ENCODE measurements around the gene TACC2. TPM values are rescaled to one million over a fixed set of nuclear protein-coding genes. Genes with fewer than 3 reads are reported as not detected.
"Not testable (repeated sequence)": the region's sequence is repeated elsewhere in the genome, so short reads cannot be mapped to it uniquely, and the experiment has no call there.

TACC2 gene
- under 0.01 TPM for total RNA-seq

GRCh38 chr10:121988361-121989324 lies at the start of gene TACC2:
TSS of gene TACC2 (plus strand) at chr10:121989163. CDS start at chr10:122021982, 32,819 bp downstream.
- DNase-seq (ENCODE audit: low read depth in 2 of 3, low spot score in 2 of 3): no peak

GRCh38 chr10:121941532-121941931 lies 47.4 kb upstream of the TACC2 start:
- no peak for DNase-seq (ENCODE audit: low read depth in 2 of 3, low spot score in 2 of 3)

- peak in 1 of 3 donors; percentile 7 for DNase-seq (ENCODE audit: low read depth in 2 of 3, low spot score in 2 of 3)
Observed at GRCh38 chr10:121942749-121943416, 46.1 kb upstream of the TACC2 start.

- DNase-seq (ENCODE audit: low read depth in 2 of 3, low spot score in 2 of 3): no peak
Observed at GRCh38 chr10:121947343-121948330, 41.3 kb upstream of the TACC2 start.

- no peak for DNase-seq (ENCODE audit: low read depth in 2 of 3, low spot score in 2 of 3)
Observed at GRCh38 chr10:121949049-121949448, 39.9 kb upstream of the TACC2 start.

GRCh38 chr10:121949451-121949850 lies 39.5 kb upstream of the TACC2 start:
- DNase-seq (ENCODE audit: low read depth in 2 of 3, low spot score in 2 of 3): no peak

GRCh38 chr10:121952226-121952625 lies 36.7 kb upstream of the TACC2 start:
- no peak for DNase-seq (ENCODE audit: low read depth in 2 of 3, low spot score in 2 of 3)

- DNase-seq (ENCODE audit: low read depth in 2 of 3, low spot score in 2 of 3): no peak
Observed at GRCh38 chr10:121956111-121957061, 32.6 kb upstream of the TACC2 start.

GRCh38 chr10:121959671-121960070 lies 29.3 kb upstream of the TACC2 start:
- DNase-seq (ENCODE audit: low read depth in 2 of 3, low spot score in 2 of 3): no peak

GRCh38 chr10:121961456-121961855 lies 27.5 kb upstream of the TACC2 start:
- DNase-seq (ENCODE audit: low read depth in 2 of 3, low spot score in 2 of 3): no peak

GRCh38 chr10:121965996-121966395 lies 23.0 kb upstream of the TACC2 start:
- DNase-seq (ENCODE audit: low read depth in 2 of 3, low spot score in 2 of 3): no peak

- DNase-seq (ENCODE audit: low read depth in 2 of 3, low spot score in 2 of 3): not testable (repeated sequence)
Observed at GRCh38 chr10:121969086-121969485, 19.9 kb upstream of the TACC2 start.

GRCh38 chr10:121974019-121974534 lies 14.9 kb upstream of the TACC2 start:
- DNase-seq (ENCODE audit: low read depth in 2 of 3, low spot score in 2 of 3): no peak

GRCh38 chr10:121974535-121975294 lies 14.2 kb upstream of the TACC2 start, which contains the start of gene NSMCE4A:
TSS of gene NSMCE4A (minus strand) at chr10:121975217. CDS start at chr10:121975165, 52 bp downstream.
- DNase-seq (ENCODE audit: low read depth in 2 of 3, low spot score in 2 of 3): peak; percentile 39 to 82 (median 81)

- DNase-seq (ENCODE audit: low read depth in 2 of 3, low spot score in 2 of 3): no peak
Observed at GRCh38 chr10:121975295-121976086, 13.5 kb upstream of the TACC2 start.

- no peak for DNase-seq (ENCODE audit: low read depth in 2 of 3, low spot score in 2 of 3)
Observed at GRCh38 chr10:121976607-121977006, 12.4 kb upstream of the TACC2 start.

GRCh38 chr10:121978511-121978910 lies 10.5 kb upstream of the TACC2 start:
- DNase-seq (ENCODE audit: low read depth in 2 of 3, low spot score in 2 of 3): no peak
